ENCODE results near the gene MKNK2.
A peak's percentile ranks its signal among the peaks of the same experiment; 100 is the strongest.

Gene MKNK2

GRCh38 chr19:2010135-2010668 is 40.8 kb downstream of the MKNK2 start:
- H3K4me3 ChIP-seq (ENCODE audit: low read depth, low read length) = no peak overlapping the region
- DNase-seq (ENCODE audit: low read depth) = no peak
- TF ChIP-seq, protein P1, sequence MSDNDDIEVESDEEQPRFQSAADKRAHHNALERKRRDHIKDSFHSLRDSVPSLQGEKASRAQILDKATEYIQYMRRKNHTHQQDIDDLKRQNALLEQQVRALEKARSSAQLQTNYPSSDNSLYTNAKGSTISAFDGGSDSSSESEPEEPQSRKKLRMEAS (IDR thresholded peaks at IDR 0.05; ENCODE audit: low read depth, low read length) = no peak
- TF ChIP-seq POLR2A (IDR thresholded peaks at IDR 0.05; ENCODE audit: extremely low read depth, insufficient read length) = no peak
- no peak for TF ChIP-seq MYC (IDR thresholded peaks at IDR 0.05; ENCODE audit: low read depth, low read length)
- no peak for TF ChIP-seq CTCF (IDR thresholded peaks at IDR 0.05; ENCODE audit: low read depth, low read length)

- no peak overlapping the region for H3K4me3 ChIP-seq (ENCODE audit: low read depth, low read length)
- TF ChIP-seq POLR2A (IDR thresholded peaks at IDR 0.05; ENCODE audit: extremely low read depth, insufficient read length) = no peak
- no peak for DNase-seq (ENCODE audit: low read depth)
These were observed 47.2 kb downstream of the MKNK2 start for GRCh38 chr19:2003874-2004273.

GRCh38 chr19:1999856-2000515 is 51.1 kb downstream of the MKNK2 start:
- DNase-seq (ENCODE audit: low read depth) = no peak
- TF ChIP-seq CTCF (IDR thresholded peaks at IDR 0.05; ENCODE audit: low read depth, low read length) (no peak), POLR2A (IDR thresholded peaks at IDR 0.05; ENCODE audit: extremely low read depth, insufficient read length) (no peak), MYC (IDR thresholded peaks at IDR 0.05; ENCODE audit: low read depth, low read length) (no peak)
- H3K4me3 ChIP-seq (ENCODE audit: low read depth, low read length) = no peak overlapping the region

- TF ChIP-seq CTCF (IDR thresholded peaks at IDR 0.05; ENCODE audit: low read depth, low read length) = no peak
- TF ChIP-seq, protein P1 (IDR thresholded peaks at IDR 0.05; ENCODE audit: low read depth, low read length) = no peak
- no peak for TF ChIP-seq MYC (IDR thresholded peaks at IDR 0.05; ENCODE audit: low read depth, low read length)
- TF ChIP-seq POLR2A (IDR thresholded peaks at IDR 0.05; ENCODE audit: extremely low read depth, insufficient read length) = no peak
- peak; percentile 0 for DNase-seq (ENCODE audit: low read depth)
- no peak overlapping the region for H3K4me3 ChIP-seq (ENCODE audit: low read depth, low read length)
These were observed 52.0 kb downstream of the MKNK2 start for GRCh38 chr19:1998712-1999708.

DNA sequence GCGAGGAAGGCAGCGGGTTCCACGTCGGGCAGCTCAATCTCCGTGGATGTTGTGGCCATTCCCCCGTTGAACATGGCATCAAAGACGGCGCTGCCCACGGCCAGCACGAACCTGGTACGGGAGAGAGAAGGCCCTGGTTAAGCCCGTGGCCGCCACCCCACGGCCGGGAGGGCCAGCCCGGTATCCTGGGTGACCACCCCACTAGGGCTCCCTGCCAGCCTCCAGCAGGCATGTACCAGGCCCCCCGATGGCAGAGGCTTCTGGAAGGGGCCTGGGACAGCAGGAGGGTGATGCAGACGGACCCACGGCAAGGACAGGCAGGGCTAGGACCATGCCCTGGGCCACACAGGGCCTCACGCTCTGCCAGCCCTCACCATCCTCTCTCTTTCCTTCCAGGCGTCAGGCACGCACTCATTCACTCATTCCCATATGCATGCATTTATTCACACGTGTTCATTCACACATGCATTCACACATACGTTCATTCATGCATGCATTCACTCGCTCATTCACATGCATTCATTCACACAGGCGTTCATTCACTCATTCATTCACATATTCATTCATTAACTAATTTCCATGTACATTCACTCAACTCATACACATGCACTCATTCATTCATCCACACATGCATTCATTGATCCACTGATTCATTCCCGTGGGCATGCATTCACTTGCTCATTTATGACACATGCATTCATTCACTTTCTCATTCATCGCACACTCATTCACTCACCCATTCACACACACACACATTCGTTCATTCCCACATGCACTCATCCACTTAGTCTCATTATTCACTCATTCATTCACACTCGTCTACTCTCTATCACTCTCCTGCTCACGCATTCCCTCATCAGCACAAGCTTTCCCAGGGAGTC is 53.5 kb downstream of the MKNK2 start:
- peak; percentile 0 for DNase-seq (ENCODE audit: low read depth)
- no peak overlapping the region for H3K4me3 ChIP-seq (ENCODE audit: low read depth, low read length)
- TF ChIP-seq, protein P1 (IDR thresholded peaks at IDR 0.05; ENCODE audit: low read depth, low read length) = no peak
- TF ChIP-seq MYC (IDR thresholded peaks at IDR 0.05; ENCODE audit: low read depth, low read length) (no peak), POLR2A (IDR thresholded peaks at IDR 0.05; ENCODE audit: extremely low read depth, insufficient read length) (no peak), CTCF (IDR thresholded peaks at IDR 0.05; ENCODE audit: low read depth, low read length) (no peak)

All from NB4 (cell line).